A549 (cell line): ENCODE measurements around the gene PCDH9. TPM values are rescaled to one million over a fixed set of nuclear protein-coding genes. Genes with fewer than 3 reads are reported as not detected.

ENCODE experiments used
- ATAC-seq, 2 experiments: fragments of 200-7000 bp in 1 of 2; fragments of >200 bp in 1 of 2; cut with Nextera tagmentation in 1 of 2; cut with Tn5 transposase in 1 of 2; 3 replicates each; pipeline versions ENCODE4 v1.8.0 to v1.9.1; 2018 to 2020; ENCODE audit warnings: mild to moderate bottlenecking in 1 of 2, moderate library complexity in 1 of 2
- CTCF ChIA-PET: fragments of 300-600 bp; sonication (Branson Sonifier 250); formaldehyde crosslinking; extraction: SDS; loops from one replicate; lab custom pipeline; 2021; ENCODE audit warnings: antibody characterized with exemption, inconsistent platforms; lab: Yijun Ruan, JAX
- POLR2A ChIA-PET: fragments of 350-600 bp; formaldehyde crosslinking; extraction: SDS; loops from one replicate; lab custom pipeline; 2021; ENCODE audit warnings: antibody characterized with exemption, inconsistent platforms; lab: Yijun Ruan, JAX
- DNase-seq, 2 experiments: peaks; one replicate each; pipeline versions ENCODE4 v3.0.0 to v3.0.0-alpha.2; 2011 to 2016; ENCODE audit warnings: low read depth in 1 of 2, low spot score in 1 of 2
- FAIRE-seq: peaks from 2 replicates; lab custom pipeline; 2011; peaks lifted over from hg19 to GRCh38; lab: Jason Lieb, UNC
- H3K27ac ChIP-seq, 2 experiments: fragments of >200 bp; sonication (Bioruptor Twin); formaldehyde crosslinking; 3 replicates each; pipeline ENCODE4 v1.5.1; 2016 to 2017
- H3K4me1 ChIP-seq: fragments of >200 bp; sonication (Bioruptor Twin); formaldehyde crosslinking; 3 replicates; pipeline ENCODE4 v1.6.1; 2016
- H3K4me2 ChIP-seq: fragments of >200 bp; sonication (Bioruptor Twin); formaldehyde crosslinking; 3 replicates; pipeline ENCODE4 v1.6.1; 2016
- H3K4me3 ChIP-seq: fragments of >200 bp; sonication (Bioruptor Twin); formaldehyde crosslinking; 3 replicates; pipeline ENCODE4 v1.5.1; 2016
- H3K9me3 ChIP-seq: fragments of >200 bp; sonication (Bioruptor Twin); formaldehyde crosslinking; 3 replicates; pipeline ENCODE4 v1.6.1; 2016
- CBX8 ChIP-seq: fragments of 200-600 bp; sonication (generic); IDR thresholded peaks from 2 replicates; pipeline ENCODE4 v1.6.1; 2016
- CHD2 ChIP-seq: fragments of 150-350 bp; IDR thresholded peaks from 2 replicates; pipeline ENCODE4 v1.6.1; 2014; ENCODE audit warnings: low read length; ENCODE audit not compliant: partially characterized antibody
- CHD4 ChIP-seq: fragments of 200-600 bp; sonication (generic); IDR thresholded peaks from 2 replicates; pipeline ENCODE4 v1.6.1; 2016; ENCODE audit warnings: antibody characterized with exemption, mild to moderate bottlenecking, borderline replicate concordance
- CTCF ChIP-seq: fragments of >200 bp; sonication (Bioruptor Twin); formaldehyde crosslinking; IDR thresholded peaks from 3 replicates; pipeline ENCODE4 v1.5.1; 2016
- EHMT2 ChIP-seq: fragments of 200-600 bp; sonication (generic); IDR thresholded peaks from 2 replicates; pipeline ENCODE4 v1.6.1; 2016; ENCODE audit warnings: antibody characterized with exemption, low read depth, mild to moderate bottlenecking, moderate library complexity
- FOXS1 ChIP-seq: fragments of 250-450 bp; sonication (Bioruptor Pico); IDR thresholded peaks from 2 replicates; pipeline ENCODE4 v1.5.0; 2020; ENCODE audit warnings: mild to moderate bottlenecking, moderate library complexity
- GATA3 ChIP-seq: IDR thresholded peaks from 2 replicates; pipeline ENCODE4 v1.6.1; 2012; ENCODE audit warnings: borderline replicate concordance
- HDAC2 ChIP-seq: fragments of 200-600 bp; sonication (generic); IDR thresholded peaks from 2 replicates; pipeline ENCODE4 v1.6.1; 2016
- HMGXB4 ChIP-seq: fragments of 250-450 bp; sonication (Bioruptor Pico); IDR thresholded peaks from 2 replicates; pipeline ENCODE4 v1.5.0; 2021; ENCODE audit warnings: mild to moderate bottlenecking, moderate library complexity, borderline replicate concordance
- HOXA7 ChIP-seq: fragments of 250-450 bp; sonication (Bioruptor Pico); IDR thresholded peaks from 2 replicates; pipeline ENCODE4 v1.5.0; 2020; ENCODE audit warnings: mild to moderate bottlenecking, moderate library complexity
- KDM1A ChIP-seq: fragments of 200-600 bp; sonication (generic); IDR thresholded peaks from 2 replicates; pipeline ENCODE4 v1.6.1; 2016; ENCODE audit warnings: low read depth, mild to moderate bottlenecking
- MAFK ChIP-seq: fragments of 450-650 bp; IDR thresholded peaks from 2 replicates; pipeline ENCODE4 v1.6.1; 2014; ENCODE audit not compliant: partially characterized antibody
- MAZ ChIP-seq: fragments of 150-350 bp; IDR thresholded peaks from 2 replicates; pipeline ENCODE4 v1.6.1; 2014; ENCODE audit warnings: antibody characterized with exemption, low read depth, low read length, borderline replicate concordance
- POLR2AphosphoS2 ChIP-seq: conservative IDR thresholded peaks from 2 replicates; pipeline ENCODE4 v1.6.1; 2012; ENCODE audit warnings: low read length, improper control_type of control experiment, inconsistent platforms
- RARB ChIP-seq: fragments of 250-450 bp; sonication (Bioruptor Pico); IDR thresholded peaks from 2 replicates; pipeline ENCODE4 v1.8.0; 2021; ENCODE audit warnings: mild to moderate bottlenecking, moderate library complexity
- REST ChIP-seq: fragments of 200-600 bp; sonication (generic); IDR thresholded peaks from 2 replicates; pipeline ENCODE4 v1.6.1; 2016; ENCODE audit warnings: antibody characterized with exemption, mild to moderate bottlenecking, moderate library complexity
- RFX5 ChIP-seq: fragments of 450-650 bp; IDR thresholded peaks from 2 replicates; pipeline ENCODE4 v1.7.1; 2014; ENCODE audit warnings: antibody characterized with exemption, mild to moderate bottlenecking, moderate library complexity
- RNF2 ChIP-seq: fragments of 200-600 bp; sonication (generic); IDR thresholded peaks from 2 replicates; pipeline ENCODE4 v1.6.1; 2016; ENCODE audit warnings: low read depth, mild to moderate bottlenecking, antibody characterized with exemption, moderate library complexity, borderline replicate concordance
- TP53 ChIP-seq: fragments of 250-450 bp; sonication (Bioruptor Pico); IDR thresholded peaks from 2 replicates; pipeline ENCODE4 v1.5.0; 2021; ENCODE audit warnings: mild to moderate bottlenecking, moderate library complexity
- USF2 ChIP-seq: fragments of 450-650 bp; IDR thresholded peaks from 2 replicates; pipeline ENCODE4 v1.6.1; 2014; ENCODE audit warnings: antibody characterized with exemption
- ZC3H11A ChIP-seq: fragments of 450-650 bp; IDR thresholded peaks from 2 replicates; pipeline ENCODE4 v1.6.1; 2014; ENCODE audit warnings: antibody characterized with exemption, mild to moderate bottlenecking
- WGBS: methylation state at CpG from one replicate; pipeline ENCODE4 v1.1.6; 2017; ENCODE audit errors: missing lambda C conversion rate; 5-methylcytosine and 5-hydroxymethylcytosine counted together
- polyA plus RNA-seq, 4 experiments: library from polyadenylated mRNA; depleted of rRNA in 3 of 4; stranded (reverse); fragments of >200 nt; fragmentation: RNase III in 1 of 4; extraction: RNeasy Plus Mini Kit Qiagen cat#74134 plus additional on column Dnase treatment in 1 of 4; gene quantifications; 2 replicates in 3 of 4; 3 replicates in 1 of 4; pipeline ENCODE4 v1.2.3, GENCODE V29; 2011 to 2017
- TF ChIP-seq, protein P1 (sequence below): fragments of 250-450 bp; sonication (Bioruptor Pico); IDR thresholded peaks from 2 replicates; pipeline ENCODE4 v1.5.0; 2020; ENCODE audit warnings: low read depth, mild to moderate bottlenecking, moderate library complexity
- TF ChIP-seq, protein P2 (sequence below): fragments of >200 bp; sonication (Bioruptor Twin); formaldehyde crosslinking; IDR thresholded peaks from 3 replicates; pipeline ENCODE4 v1.6.1; 2016

PCDH9 gene
- polyA plus RNA-seq, 2 of the 4 experiments (the other 2 are of a cell fraction), result 16.0 to 29.5 TPM

DNA sequence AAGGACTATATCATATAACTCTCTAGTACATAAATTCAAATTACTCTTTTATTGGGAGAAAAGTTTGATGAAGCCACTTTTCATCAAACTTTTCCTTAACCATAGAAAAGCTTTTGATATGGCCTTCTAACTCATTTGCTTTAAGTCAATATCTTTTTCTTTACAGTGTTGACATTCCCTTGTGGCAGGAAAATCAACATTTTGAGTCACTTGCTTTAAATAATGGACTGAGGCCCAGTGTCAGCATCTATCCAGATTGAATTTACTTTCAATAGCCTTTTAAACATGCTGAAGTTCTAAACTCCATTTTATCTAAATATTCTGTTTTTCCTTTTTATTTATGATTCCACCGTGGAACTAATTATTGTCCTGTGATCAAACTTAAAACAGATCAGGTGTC is 62.7 kb downstream of the PCDH9 start (continued):
- TF ChIP-seq, protein P1, sequence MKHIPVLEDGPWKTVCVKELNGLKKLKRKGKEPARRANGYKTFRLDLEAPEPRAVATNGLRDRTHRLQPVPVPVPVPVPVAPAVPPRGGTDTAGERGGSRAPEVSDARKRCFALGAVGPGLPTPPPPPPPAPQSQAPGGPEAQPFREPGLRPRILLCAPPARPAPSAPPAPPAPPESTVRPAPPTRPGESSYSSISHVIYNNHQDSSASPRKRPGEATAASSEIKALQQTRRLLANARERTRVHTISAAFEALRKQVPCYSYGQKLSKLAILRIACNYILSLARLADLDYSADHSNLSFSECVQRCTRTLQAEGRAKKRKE (CRISPR knock-in tag), result no peak
- TF ChIP-seq MAZ, result no peak
- no peak for TF ChIP-seq HMGXB4
- TF ChIP-seq RARB (CRISPR knock-in tag), result no peak
- TF ChIP-seq USF2, result no peak
- TF ChIP-seq RFX5, result no peak
- no peak for TF ChIP-seq GATA3
- no peak for TF ChIP-seq RNF2
- TF ChIP-seq KDM1A, result no peak
- TF ChIP-seq FOXS1 (CRISPR knock-in tag), result no peak

DNA sequence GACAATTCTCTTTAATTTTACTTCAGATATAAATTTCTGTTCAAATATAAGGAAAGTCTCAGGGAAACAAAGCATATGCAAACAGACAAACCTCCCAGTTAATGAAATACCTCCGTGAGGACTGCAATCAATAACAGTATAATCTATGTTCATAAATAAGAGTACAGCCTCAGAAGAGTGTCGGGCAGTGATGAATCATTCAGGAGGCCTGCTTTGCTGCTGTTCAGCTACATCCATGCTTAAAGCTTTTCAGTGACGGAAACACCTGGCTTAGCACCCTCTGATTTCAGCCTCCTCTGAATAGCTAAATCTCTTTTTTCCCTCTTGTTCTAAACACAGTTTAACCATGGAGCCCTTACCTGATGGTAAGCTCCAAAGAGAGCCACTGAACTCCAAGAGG is 69.0 kb downstream of the PCDH9 start:
- Histone ChIP-seq H3K9me3 (no peaks in the 10 kb centered on the region), H3K27ac (no peak overlapping the region), H3K4me3 (no peak overlapping the region), H3K4me2 (no peak overlapping the region), H3K4me1 (no peaks in the 10 kb centered on the region)
- ChIA-PET POLR2A (no interaction called here), CTCF (no interaction called here)
- ATAC-seq (no peak), FAIRE-seq (no peak), DNase-seq (no peak)
- 90% methylated on average over 3 of the region's 3 CpGs for WGBS
- no peak for TF ChIP-seq HDAC2
- no peak for TF ChIP-seq CHD2
- TF ChIP-seq EHMT2, result no peak
- no peak for TF ChIP-seq KDM1A
- no peak for TF ChIP-seq USF2
- TF ChIP-seq CBX8, result no peak
- no peak for TF ChIP-seq POLR2AphosphoS2
- no peak for TF ChIP-seq HOXA7 (CRISPR knock-in tag)
- no peak for TF ChIP-seq ZC3H11A
- TF ChIP-seq, protein P2, sequence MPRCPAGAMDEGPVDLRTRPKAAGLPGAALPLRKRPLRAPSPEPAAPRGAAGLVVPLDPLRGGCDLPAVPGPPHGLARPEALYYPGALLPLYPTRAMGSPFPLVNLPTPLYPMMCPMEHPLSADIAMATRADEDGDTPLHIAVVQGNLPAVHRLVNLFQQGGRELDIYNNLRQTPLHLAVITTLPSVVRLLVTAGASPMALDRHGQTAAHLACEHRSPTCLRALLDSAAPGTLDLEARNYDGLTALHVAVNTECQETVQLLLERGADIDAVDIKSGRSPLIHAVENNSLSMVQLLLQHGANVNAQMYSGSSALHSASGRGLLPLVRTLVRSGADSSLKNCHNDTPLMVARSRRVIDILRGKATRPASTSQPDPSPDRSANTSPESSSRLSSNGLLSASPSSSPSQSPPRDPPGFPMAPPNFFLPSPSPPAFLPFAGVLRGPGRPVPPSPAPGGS, result no peak
- TF ChIP-seq TP53 (CRISPR knock-in tag), result no peak
- TF ChIP-seq CHD4, result no peak
- TF ChIP-seq RNF2, result no peak
- TF ChIP-seq FOXS1 (CRISPR knock-in tag), result no peak

DNA sequence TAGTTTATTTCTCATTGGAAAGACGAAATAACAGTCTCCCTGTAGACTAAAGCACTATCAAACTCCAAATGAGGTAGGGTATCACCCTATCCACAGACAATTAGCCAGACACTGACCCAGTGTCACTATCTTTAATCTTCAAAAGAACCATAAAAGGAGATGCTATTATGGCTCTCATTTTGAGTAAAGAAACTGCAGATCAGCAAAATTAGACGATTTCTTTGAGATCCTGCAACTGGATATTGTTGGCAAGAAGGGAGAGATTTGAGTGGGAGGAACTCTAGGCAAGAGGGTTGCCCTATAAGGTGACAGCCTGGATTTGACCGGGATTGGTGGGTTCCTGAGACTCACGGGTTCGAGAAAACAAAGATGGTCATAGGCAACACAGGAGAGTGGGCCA is 71.2 kb downstream of the PCDH9 start:
- no peak for ATAC-seq
- H3K4me1 ChIP-seq, result no peaks in the 10 kb centered on the region; the same call in 2 of the 3 replicates
- H3K4me3 ChIP-seq, result no peak overlapping the region
- POLR2A ChIA-PET, result no interaction called here
- FAIRE-seq, result no peak
- CTCF ChIA-PET, result no interaction called here
- no peak for TF ChIP-seq CTCF
- TF ChIP-seq REST, result no peak
- TF ChIP-seq MAFK, result peak; percentile 79
- no peak for TF ChIP-seq CHD2
- no peaks in the 10 kb centered on the region for H3K9me3 ChIP-seq
- DNase-seq, result no peak
- H3K27ac ChIP-seq, result no peak overlapping the region
- WGBS, result 90% methylated on average over 5 of the region's 5 CpGs
- no peak overlapping the region for H3K4me2 ChIP-seq
